Spleen (tissue), 7 donors: Measurements from ENCODE around the gene C1GALT1.

Source experiments
- CTCF ChIP-seq, 11 experiments: fragments of 200-600 bp in 7 of 11; fragments of 450-650 bp in 4 of 11; sonication (generic) in 4 of 11; IDR thresholded peaks in 8 of 11; conservative IDR thresholded peaks in 3 of 11; 1 replicate in 7 of 11; 2 replicates in 4 of 11; pipeline versions ENCODE4 v1.4.0 to v1.8.0; 2016 to 2021; ENCODE audit warnings: antibody characterized with exemption in 11 of 11, inconsistent platforms in 4 of 11, mild to moderate bottlenecking in 1 of 11
- POLR2A ChIP-seq, 3 donors: fragments of 450-650 bp; IDR thresholded peaks; one replicate each; pipeline ENCODE4 v1.5.1; 2017; ENCODE audit warnings: antibody characterized with exemption in 3 of 3, mild to moderate bottlenecking in 1 of 3
- POLR2AphosphoS5 ChIP-seq, 3 donors: sonication (generic); formaldehyde crosslinking; IDR thresholded peaks; one replicate each; pipeline ENCODE4 v1.5.1; 2017; ENCODE audit warnings: antibody characterized with exemption in 3 of 3
- donor health status: DM: no; HTN: no; CAD: no; lungs with moderate emphysema.
- donor health status: DM: no; HTN: no; CAD: no.
- donor health status: DM: no; HTN: no; CAD: no.

GRCh38 chr7:7175075-7175695 is 7.2 kb upstream of the C1GALT1 start:
- TF ChIP-seq CTCF (IDR thresholded peaks at IDR 0.05 in 8 of 11, conservative IDR thresholded peaks at IDR 0.05 in 3 of 11) = no peak
- TF ChIP-seq POLR2A (IDR thresholded peaks at IDR 0.05) = no peak
- no peak for TF ChIP-seq POLR2AphosphoS5 (IDR thresholded peaks at IDR 0.05)
